SK-N-SH (cell line): ENCODE results near the gene ATM. TPM values are rescaled to one million over a fixed set of nuclear protein-coding genes. Genes with fewer than 3 reads are reported as not detected.

Experiments
- CTCF ChIA-PET: fragments of 300-600, 350-600 bp; formaldehyde crosslinking; extraction: SDS; loops from one replicate; lab custom pipeline; 2021; lab: Yijun Ruan, JAX
- POLR2A ChIA-PET: fragments of 350-600 bp; sonication (Branson Sonifier 250); formaldehyde crosslinking; extraction: SDS; loops from one replicate; lab custom pipeline; 2020; ENCODE audit warnings: antibody characterized with exemption, inconsistent platforms; lab: Yijun Ruan, JAX
- DNase-seq: peaks from one replicate; pipeline ENCODE4 v3.0.0; 2012
- H2AFZ ChIP-seq: fragments of 200-600 bp; sonication (generic); 2 replicates; pipeline ENCODE4 v1.8.1; 2016; ENCODE audit warnings: antibody characterized with exemption, mild to moderate bottlenecking, low read depth
- H3F3A ChIP-seq: fragments of 200-600 bp; sonication (generic); replicated peaks from 2 replicates; pipeline ENCODE3; 2016; ENCODE audit warnings: antibody characterized with exemption, mild to moderate bottlenecking; ENCODE audit not compliant: insufficient read depth
- H3K27ac ChIP-seq, 2 experiments: fragments of 200-500 bp in 1 of 2; fragments of 200-600 bp in 1 of 2; sonication (Bioruptor generic) in 1 of 2; sonication (generic), shearing (Covaris generic) in 1 of 2; 2 replicates each; pipeline versions ENCODE4 v1.5.1 to v1.6.1; 2014 to 2016; ENCODE audit warnings: low read depth in 2 of 2, inconsistent platforms in 1 of 2, low read length in 1 of 2, mild to moderate bottlenecking in 1 of 2, mixed read lengths in 1 of 2
- H3K27me3 ChIP-seq: fragments of 200-600 bp; sonication (generic), shearing (Covaris generic); 2 replicates; pipeline ENCODE4 v1.6.1; 2016; ENCODE audit warnings: mixed run types; ENCODE audit not compliant: insufficient read depth
- H3K36me3 ChIP-seq, 2 experiments: fragments of 200-500 bp in 1 of 2; fragments of 200-600 bp in 1 of 2; sonication (Bioruptor generic) in 1 of 2; sonication (generic) in 1 of 2; replicated peaks in 1 of 2; 2 replicates each; pipeline versions ENCODE3 to v1.5.1; 2014 to 2016; ENCODE audit warnings: low read length in 1 of 2, mild to moderate bottlenecking in 1 of 2; ENCODE audit not compliant: insufficient read depth in 2 of 2, control insufficient read depth in 1 of 2
- H3K4me1 ChIP-seq, 2 experiments: fragments of 200-500 bp in 1 of 2; fragments of 200-600 bp in 1 of 2; sonication (Bioruptor generic) in 1 of 2; sonication (generic), shearing (Covaris generic) in 1 of 2; 2 replicates each; pipeline versions ENCODE4 v1.5.1 to v1.6.1; 2014 to 2016; ENCODE audit warnings: low read depth in 1 of 2, low read length in 1 of 2, mixed run types in 1 of 2; ENCODE audit not compliant: insufficient read depth in 2 of 2, control insufficient read depth in 1 of 2
- H3K4me2 ChIP-seq: fragments of 200-600 bp; sonication (generic), shearing (Covaris generic); 2 replicates; pipeline ENCODE4 v1.6.1; 2017; ENCODE audit warnings: mixed run types
- H3K4me3 ChIP-seq, 2 experiments: fragments of 200-500 bp in 1 of 2; fragments of 200-600 bp in 1 of 2; sonication (Bioruptor generic) in 1 of 2; sonication (generic), shearing (Covaris generic) in 1 of 2; 2 replicates each; pipeline versions ENCODE4 v1.5.1 to v1.8.1; 2014 to 2016; ENCODE audit warnings: low read depth in 2 of 2, inconsistent platforms in 1 of 2, low read length in 1 of 2, mild to moderate bottlenecking in 1 of 2, mixed read lengths in 1 of 2, moderate library complexity in 1 of 2
- H3K79me2 ChIP-seq: fragments of 200-600 bp; sonication (generic); 2 replicates; pipeline ENCODE4 v1.8.1; 2017; ENCODE audit warnings: mild to moderate bottlenecking; ENCODE audit not compliant: insufficient read depth
- H3K9ac ChIP-seq: fragments of 200-600 bp; sonication (generic); 2 replicates; pipeline ENCODE4 v1.6.1; 2017; ENCODE audit warnings: mixed run types
- H3K9me2 ChIP-seq: fragments of 200-600 bp; sonication (generic); 2 replicates; pipeline ENCODE4 v1.6.1; 2017; ENCODE audit warnings: mixed run types
- H3K9me3 ChIP-seq: fragments of 200-600 bp; sonication (generic); 2 replicates; pipeline ENCODE4 v1.6.1; 2017; ENCODE audit warnings: mixed run types, mild to moderate bottlenecking, moderate library complexity
- H4K20me1 ChIP-seq: fragments of 200-600 bp; sonication (generic); 2 replicates; pipeline ENCODE4 v1.6.1; 2017; ENCODE audit warnings: mild to moderate bottlenecking, mixed run types; ENCODE audit not compliant: insufficient read depth
- EP300 ChIP-seq, 2 experiments: IDR thresholded peaks; 2 replicates each; pipeline versions ENCODE4 v1.4.0 to v1.6.1; 2012; ENCODE audit warnings: borderline replicate concordance in 1 of 2, low read depth in 1 of 2, low read length in 1 of 2
- EZH2phosphoT487 ChIP-seq: fragments of 200-600 bp; sonication (generic); IDR thresholded peaks from 2 replicates; pipeline ENCODE4 v1.6.1; 2017; ENCODE audit warnings: low read depth, mixed run types, mild to moderate bottlenecking, antibody characterized with exemption, moderate library complexity, borderline replicate concordance
- FOSL2 ChIP-seq: IDR thresholded peaks from 2 replicates; pipeline ENCODE4 v1.4.0; 2012; ENCODE audit warnings: low read depth, mild to moderate bottlenecking, moderate library complexity, borderline replicate concordance
- FOXJ3 ChIP-seq: sonication (generic); formaldehyde crosslinking; IDR thresholded peaks from 2 replicates; pipeline ENCODE4 v1.5.1; 2020; ENCODE audit warnings: mild to moderate bottlenecking, missing genetic modification reagents
- FOXM1 ChIP-seq: IDR thresholded peaks from 2 replicates; pipeline ENCODE4 v1.4.0; 2012; ENCODE audit warnings: low read depth, mild to moderate bottlenecking
- GABPA ChIP-seq: IDR thresholded peaks from 2 replicates; pipeline ENCODE4 v1.4.0; 2012; ENCODE audit warnings: low read depth, mild to moderate bottlenecking
- MEF2A ChIP-seq: IDR thresholded peaks from 2 replicates; pipeline ENCODE4 v1.4.0; 2012; ENCODE audit warnings: low read depth, borderline replicate concordance
- PBX3 ChIP-seq: IDR thresholded peaks from 2 replicates; pipeline ENCODE4; 2012
- RAD21 ChIP-seq: IDR thresholded peaks from 2 replicates; pipeline ENCODE4 v1.6.1; 2012; ENCODE audit warnings: mild to moderate bottlenecking, low read length
- RCOR1 ChIP-seq: fragments of 150-350 bp; IDR thresholded peaks from 2 replicates; pipeline ENCODE4 v1.6.1; 2017; ENCODE audit warnings: antibody characterized with exemption, low read length
- RFX5 ChIP-seq: IDR thresholded peaks from 2 replicates; pipeline ENCODE4 v1.6.1; 2012; ENCODE audit warnings: mild to moderate bottlenecking, improper control_type of control experiment, low read length
- RXRA ChIP-seq: IDR thresholded peaks from 2 replicates; pipeline ENCODE4 v1.4.0; 2012; ENCODE audit warnings: low read depth, mild to moderate bottlenecking, borderline replicate concordance
- SMC3 ChIP-seq: IDR thresholded peaks from 2 replicates; pipeline ENCODE4 v1.6.1; 2012; ENCODE audit warnings: low read depth, low read length, improper control_type of control experiment
- TCF12 ChIP-seq: IDR thresholded peaks from 2 replicates; pipeline ENCODE4 v1.4.0; 2012
- TEAD4 ChIP-seq: IDR thresholded peaks from 2 replicates; pipeline ENCODE4 v1.4.0; 2012; ENCODE audit warnings: mild to moderate bottlenecking, borderline replicate concordance; ENCODE audit not compliant: insufficient read depth
- USF1 ChIP-seq: IDR thresholded peaks from 2 replicates; pipeline ENCODE4 v1.4.0; 2012; ENCODE audit warnings: low read depth, borderline replicate concordance
- YY1 ChIP-seq: IDR thresholded peaks from 2 replicates; pipeline ENCODE4 v1.4.0; 2012; ENCODE audit warnings: low read depth, mild to moderate bottlenecking
- ZBTB33 ChIP-seq: IDR thresholded peaks from 2 replicates; pipeline ENCODE4 v1.4.0; 2012; ENCODE audit warnings: low read depth, borderline replicate concordance
- WGBS: methylation state at CpG from one replicate; pipeline ENCODE4 v1.1.6; 2017; ENCODE audit warnings: low lambda C conversion rate; 5-methylcytosine and 5-hydroxymethylcytosine counted together
- polyA plus RNA-seq, 3 experiments: library from polyadenylated mRNA; depleted of rRNA; stranded (reverse); fragments of >200 nt; gene quantifications; 2 replicates each; pipeline ENCODE4 v1.2.3, GENCODE V29; 2012
- TF ChIP-seq, protein P1 (sequence below): fragments of 150-350 bp; IDR thresholded peaks from 2 replicates; pipeline ENCODE4 v1.6.1; 2016; ENCODE audit warnings: mild to moderate bottlenecking, low read depth, low read length
- TF ChIP-seq, protein P2 (sequence below): fragments of 200-600 bp; sonication (generic); IDR thresholded peaks from 2 replicates; pipeline ENCODE4 v1.6.1; 2017; ENCODE audit warnings: antibody characterized with exemption, mild to moderate bottlenecking, moderate library complexity

Gene ATM
- polyA plus RNA-seq, 1 of the 3 experiments (the other 2 are of a cell fraction), result 14.1 TPM

DNA sequence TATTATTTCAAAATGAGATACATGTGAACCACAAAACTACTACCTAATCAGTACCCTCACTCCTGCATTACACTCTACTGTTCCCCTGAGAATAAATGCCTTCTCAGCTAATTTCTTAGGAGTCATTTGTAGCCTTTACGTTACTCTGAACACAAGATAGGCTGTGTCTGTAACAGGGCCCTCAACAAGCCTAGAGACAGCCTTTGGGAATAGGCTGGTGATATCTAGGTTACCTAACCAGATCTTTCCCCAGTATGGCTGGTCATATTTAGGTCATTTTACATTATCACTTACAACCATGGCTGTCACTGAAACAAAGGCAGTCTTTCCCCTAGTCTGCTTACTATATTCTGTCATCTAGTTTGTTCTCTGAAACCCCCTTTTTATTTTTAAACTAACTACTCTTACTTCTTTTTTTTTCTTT is 14.2 kb downstream of the ATM start:
- H2AFZ ChIP-seq, result no peak overlapping the region
- DNase-seq, result no peak
- no peaks in the 10 kb centered on the region for H3K9me3 ChIP-seq
- H3F3A ChIP-seq, result no peaks in the 10 kb centered on the region
- WGBS, result 95% methylated on average over 1 of the region's 1 CpG
- H3K79me2 ChIP-seq, result no peaks in the 10 kb centered on the region
- no peak for TF ChIP-seq PBX3
- TF ChIP-seq TEAD4, result no peak
- TF ChIP-seq RCOR1, result no peak
- no peak for TF ChIP-seq FOXJ3 (CRISPR knock-in tag)
- TF ChIP-seq RFX5, result no peak
- no peak for TF ChIP-seq FOXM1
- TF ChIP-seq MEF2A, result no peak
- TF ChIP-seq USF1, result no peak
- TF ChIP-seq FOSL2, result no peak
- TF ChIP-seq RAD21, result no peak
- TF ChIP-seq, protein P1, sequence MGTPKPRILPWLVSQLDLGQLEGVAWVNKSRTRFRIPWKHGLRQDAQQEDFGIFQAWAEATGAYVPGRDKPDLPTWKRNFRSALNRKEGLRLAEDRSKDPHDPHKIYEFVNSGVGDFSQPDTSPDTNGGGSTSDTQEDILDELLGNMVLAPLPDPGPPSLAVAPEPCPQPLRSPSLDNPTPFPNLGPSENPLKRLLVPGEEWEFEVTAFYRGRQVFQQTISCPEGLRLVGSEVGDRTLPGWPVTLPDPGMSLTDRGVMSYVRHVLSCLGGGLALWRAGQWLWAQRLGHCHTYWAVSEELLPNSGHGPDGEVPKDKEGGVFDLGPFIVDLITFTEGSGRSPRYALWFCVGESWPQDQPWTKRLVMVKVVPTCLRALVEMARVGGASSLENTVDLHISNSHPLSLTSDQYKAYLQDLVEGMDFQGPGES, result no peak
- no peak for TF ChIP-seq TCF12
- TF ChIP-seq SMC3, result no peak
- no peak for TF ChIP-seq YY1
- TF ChIP-seq, protein P2, sequence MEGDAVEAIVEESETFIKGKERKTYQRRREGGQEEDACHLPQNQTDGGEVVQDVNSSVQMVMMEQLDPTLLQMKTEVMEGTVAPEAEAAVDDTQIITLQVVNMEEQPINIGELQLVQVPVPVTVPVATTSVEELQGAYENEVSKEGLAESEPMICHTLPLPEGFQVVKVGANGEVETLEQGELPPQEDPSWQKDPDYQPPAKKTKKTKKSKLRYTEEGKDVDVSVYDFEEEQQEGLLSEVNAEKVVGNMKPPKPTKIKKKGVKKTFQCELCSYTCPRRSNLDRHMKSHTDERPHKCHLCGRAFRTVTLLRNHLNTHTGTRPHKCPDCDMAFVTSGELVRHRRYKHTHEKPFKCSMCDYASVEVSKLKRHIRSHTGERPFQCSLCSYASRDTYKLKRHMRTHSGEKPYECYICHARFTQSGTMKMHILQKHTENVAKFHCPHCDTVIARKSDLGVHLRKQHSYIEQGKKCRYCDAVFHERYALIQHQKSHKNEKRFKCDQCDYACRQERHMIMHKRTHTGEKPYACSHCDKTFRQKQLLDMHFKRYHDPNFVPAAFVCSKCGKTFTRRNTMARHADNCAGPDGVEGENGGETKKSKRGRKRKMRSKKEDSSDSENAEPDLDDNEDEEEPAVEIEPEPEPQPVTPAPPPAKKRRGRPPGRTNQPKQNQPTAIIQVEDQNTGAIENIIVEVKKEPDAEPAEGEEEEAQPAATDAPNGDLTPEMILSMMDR, result no peak
- no peaks in the 10 kb centered on the region for H3K27me3 ChIP-seq
- H4K20me1 ChIP-seq, result no peaks in the 10 kb centered on the region
- H3K4me1 ChIP-seq, result no peaks in the 10 kb centered on the region
- no peak overlapping the region for H3K9ac ChIP-seq
- H3K27ac ChIP-seq, result no peak overlapping the region
- H3K4me3 ChIP-seq, result no peak overlapping the region
- H3K9me2 ChIP-seq, result no peaks in the 10 kb centered on the region
- no peak overlapping the region for H3K4me2 ChIP-seq
- H3K36me3 ChIP-seq, result peaks cover 46 to 61% of the 10 kb centered on the region in 2 experiments
- ChIA-PET POLR2A (no interaction called here), CTCF (interaction anchor here (1.3 kb wide), 1 partner anchor 14 kb away, joined by 3 read pairs; the partner anchor contains the start of gene ATM)

GRCh38 chr11:108239076-108239475 is 16.2 kb downstream of the ATM start:
- no peaks in the 10 kb centered on the region for H3K27me3 ChIP-seq
- H3K9me3 ChIP-seq, result no peaks in the 10 kb centered on the region
- H2AFZ ChIP-seq, result no peak overlapping the region
- no peak overlapping the region for H3K4me3 ChIP-seq
- no peak overlapping the region for H3K9ac ChIP-seq
- no peaks in the 10 kb centered on the region for H3K79me2 ChIP-seq
- DNase-seq, result no peak
- POLR2A ChIA-PET, result no interaction called here
- H3F3A ChIP-seq, result no peaks in the 10 kb centered on the region
- no peak overlapping the region for H3K4me2 ChIP-seq
- no peak overlapping the region for H3K27ac ChIP-seq
- TF ChIP-seq TCF12 (no peak), FOXM1 (no peak), ZBTB33 (no peak), RXRA (no peak), TEAD4 (no peak), EP300 (IDR thresholded peaks at IDR 0.05; ENCODE audit: borderline replicate concordance in 1 of 2, low read depth in 1 of 2, low read length in 1 of 2) (no peak), GABPA (no peak), EZH2phosphoT487 (no peak), RAD21 (no peak)
- TF ChIP-seq, protein P2, result no peak
- CTCF ChIA-PET, result interaction anchor here (1.0 to 1.4 kb wide), 2 partner anchors 14 to 16 kb away, joined by 4 read pairs; partner anchors contain the start of genes ATM and NPAT
- H3K4me1 ChIP-seq, result no peaks in the 10 kb centered on the region
- peaks cover 48 to 52% of the 10 kb centered on the region in 2 experiments for H3K36me3 ChIP-seq
- H4K20me1 ChIP-seq, result no peaks in the 10 kb centered on the region
- H3K9me2 ChIP-seq, result no peaks in the 10 kb centered on the region
